Thyroid gland (tissue), 4 donors: ENCODE measurements around the gene SMARCE1. TPM values are rescaled to one million over a fixed set of nuclear protein-coding genes. Genes with fewer than 3 reads are reported as not detected.

Source experiments
- DNase-seq, 2 donors: peaks; one replicate each; pipeline ENCODE4 v3.0.0-alpha.2; 2019
- H3K27ac ChIP-seq, 3 donors: fragments of 200-600 bp; sonication (generic); 1 replicate in 2 of 3; 2 replicates in 1 of 3; pipeline ENCODE4 v1.5.1; 2016 to 2019; ENCODE audit warnings: mild to moderate bottlenecking in 1 of 3, moderate library complexity in 1 of 3
- H3K27me3 ChIP-seq: fragments of 200-600 bp; sonication (generic); one replicate; pipeline ENCODE4 v1.5.1; 2019
- H3K36me3 ChIP-seq, 2 donors: fragments of 200-600 bp; sonication (generic); one replicate each; pipeline ENCODE4 v1.5.1; 2016 to 2019
- H3K4me1 ChIP-seq, 2 donors: fragments of 200-600 bp; sonication (generic); one replicate each; pipeline ENCODE4 v1.5.1; 2017 to 2019
- H3K4me3 ChIP-seq, 3 donors: fragments of 200-600 bp; sonication (generic); replicated peaks in 1 of 3; 1 replicate in 2 of 3; 2 replicates in 1 of 3; pipeline ENCODE4 v1.5.1; 2016; ENCODE audit warnings: mild to moderate bottlenecking in 1 of 3
- H3K9me3 ChIP-seq: fragments of 200-600 bp; sonication (generic); one replicate; pipeline ENCODE4 v1.5.1; 2017
- POLR2A ChIP-seq, 2 donors: fragments of 450-650 bp; IDR thresholded peaks; one replicate each; pipeline ENCODE4 v1.6.1; 2017; ENCODE audit warnings: antibody characterized with exemption in 2 of 2, mild to moderate bottlenecking in 2 of 2, moderate library complexity in 1 of 2
- WGBS, 2 donors: methylation state at CpG; one replicate each; pipeline ENCODE4 v1.1.5; 2017; 5-methylcytosine and 5-hydroxymethylcytosine counted together
- intact Hi-C: fragments of 100-400 bp; cut with DNase I; formaldehyde crosslinking; loops from one replicate; pipeline ENCODE4 v1.15.1; 2023
- total RNA-seq, 4 donors: library from RNA; depleted of rRNA; stranded (reverse); fragments of >200 nt; gene quantifications; one replicate each; pipeline ENCODE4 v1.2.3, GENCODE V29; 2016
- TF ChIP-seq, protein P1 (sequence below), 6 experiments: fragments of 200-600 bp in 3 of 6; fragments of 450-650 bp in 3 of 6; sonication (generic) in 3 of 6; IDR thresholded peaks; one replicate each; pipeline ENCODE4 v1.5.1; 2016 to 2019; ENCODE audit warnings: antibody characterized with exemption in 6 of 6, mild to moderate bottlenecking in 2 of 6, inconsistent platforms in 1 of 6, moderate library complexity in 1 of 6

Gene SMARCE1
- 100 to 1,000 TPM in 3 of 4 donors, 10 to 100 TPM in 1; 82.1 to 125 (median 108) TPM for total RNA-seq

DNA sequence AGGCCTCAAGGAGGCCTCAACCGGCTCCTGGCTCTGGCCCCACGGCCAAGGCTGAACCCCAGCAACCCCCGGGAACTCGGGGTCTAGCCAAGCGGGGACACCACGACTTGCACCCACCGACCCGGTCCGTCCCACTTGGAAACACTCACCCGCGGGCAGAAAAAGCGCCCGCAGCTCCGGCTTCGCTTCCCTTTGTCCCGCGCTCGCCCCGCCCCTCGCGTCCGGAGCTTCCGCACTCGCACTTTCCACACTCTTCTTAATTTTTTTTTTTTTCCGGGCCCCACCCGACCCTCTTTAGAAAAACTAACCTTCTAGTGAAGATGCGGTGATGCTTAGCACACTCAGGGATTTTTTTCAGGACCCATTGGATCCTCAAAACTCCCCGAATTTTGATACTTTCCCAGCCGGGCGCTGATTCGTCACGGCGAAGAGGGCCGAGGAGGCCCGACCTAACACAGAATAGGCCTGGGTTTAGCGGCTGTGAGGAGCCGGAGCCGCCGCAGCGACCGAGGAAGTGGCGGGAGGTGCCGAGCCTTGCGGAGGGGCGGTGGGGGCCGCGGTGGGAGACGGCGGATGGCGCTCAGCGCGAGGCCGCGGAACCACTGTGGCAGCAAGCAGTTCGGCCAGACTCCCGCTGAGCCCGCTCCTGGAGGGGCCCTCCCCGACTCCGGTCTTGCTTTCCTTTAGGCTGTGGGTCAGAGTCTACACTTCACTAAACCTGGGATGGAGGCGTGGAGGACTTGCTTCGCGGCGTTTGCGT lies at the start of gene SMARCE1:
TSS of gene SMARCE1 (minus strand) at position 195 of the 760 bp plus-strand sequence. CDS start 2,016 bp downstream, outside the sequence.
- peaks cover 19 to 20% of the 10 kb centered on the region in 2 donors for H3K4me1 ChIP-seq
- peak within 1 kb of the TSS; percentile 97 to 100 (median 99) for H3K27ac ChIP-seq
- WGBS, 2 donors = 1% methylated on average over 56 to 63 of the region's 64 CpGs
- H3K27me3 ChIP-seq = no peaks in the 10 kb centered on the region
- TF ChIP-seq POLR2A (IDR thresholded peaks at IDR 0.05) = peak in 1 of 2 donors; percentile 47
- TF ChIP-seq, protein P1, sequence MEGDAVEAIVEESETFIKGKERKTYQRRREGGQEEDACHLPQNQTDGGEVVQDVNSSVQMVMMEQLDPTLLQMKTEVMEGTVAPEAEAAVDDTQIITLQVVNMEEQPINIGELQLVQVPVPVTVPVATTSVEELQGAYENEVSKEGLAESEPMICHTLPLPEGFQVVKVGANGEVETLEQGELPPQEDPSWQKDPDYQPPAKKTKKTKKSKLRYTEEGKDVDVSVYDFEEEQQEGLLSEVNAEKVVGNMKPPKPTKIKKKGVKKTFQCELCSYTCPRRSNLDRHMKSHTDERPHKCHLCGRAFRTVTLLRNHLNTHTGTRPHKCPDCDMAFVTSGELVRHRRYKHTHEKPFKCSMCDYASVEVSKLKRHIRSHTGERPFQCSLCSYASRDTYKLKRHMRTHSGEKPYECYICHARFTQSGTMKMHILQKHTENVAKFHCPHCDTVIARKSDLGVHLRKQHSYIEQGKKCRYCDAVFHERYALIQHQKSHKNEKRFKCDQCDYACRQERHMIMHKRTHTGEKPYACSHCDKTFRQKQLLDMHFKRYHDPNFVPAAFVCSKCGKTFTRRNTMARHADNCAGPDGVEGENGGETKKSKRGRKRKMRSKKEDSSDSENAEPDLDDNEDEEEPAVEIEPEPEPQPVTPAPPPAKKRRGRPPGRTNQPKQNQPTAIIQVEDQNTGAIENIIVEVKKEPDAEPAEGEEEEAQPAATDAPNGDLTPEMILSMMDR (IDR thresholded peaks at IDR 0.05) = peak in 1 of 6 experiments; percentile 3
- H3K4me3 ChIP-seq = peak within 1 kb of the TSS; percentile 37 to 98 (median 81)
- H3K36me3 ChIP-seq = no peaks in the 10 kb centered on the region
- DNase-seq = peak; percentile 80
- intact Hi-C loops = loop anchor here (10.0 kb wide), 1 partner anchor 77 kb away; no protein-coding TSS in a partner anchor
- H3K9me3 ChIP-seq = no peaks in the 10 kb centered on the region

DNA sequence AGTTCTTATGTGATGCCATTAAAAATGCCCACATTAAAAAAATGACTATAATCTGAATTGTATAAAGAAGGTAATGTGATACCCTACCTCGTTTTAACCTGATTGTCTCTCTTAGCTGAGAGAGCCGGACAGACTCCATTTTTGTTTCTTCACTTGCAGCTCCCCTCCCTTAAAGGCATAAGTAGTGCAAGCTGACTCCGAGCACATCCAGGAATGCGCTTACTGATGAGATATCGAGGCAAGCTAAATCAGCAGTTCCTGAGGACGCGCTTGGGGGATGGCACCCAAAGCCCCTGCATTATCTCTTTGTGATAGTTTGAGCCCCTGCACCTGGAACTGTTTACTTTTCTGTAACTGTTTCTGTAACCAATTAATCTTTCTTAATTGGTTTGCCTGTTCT lies 49.7 kb upstream of the SMARCE1 start:
- Histone ChIP-seq H3K4me3 (no peak overlapping the region), H3K27ac (no peak overlapping the region), H3K27me3 (no peaks in the 10 kb centered on the region), H3K9me3 (no peaks in the 10 kb centered on the region), H3K36me3 (no peaks in the 10 kb centered on the region), H3K4me1 (no peaks in the 10 kb centered on the region)
- TF ChIP-seq, protein P1 (IDR thresholded peaks at IDR 0.05) = no peak
- no peak for TF ChIP-seq POLR2A (IDR thresholded peaks at IDR 0.05)
- intact Hi-C loops = no loop called here
- DNase-seq = no peak
- WGBS, 2 donors = 64 to 73% methylated on average over 7 of the region's 7 CpGs

DNA sequence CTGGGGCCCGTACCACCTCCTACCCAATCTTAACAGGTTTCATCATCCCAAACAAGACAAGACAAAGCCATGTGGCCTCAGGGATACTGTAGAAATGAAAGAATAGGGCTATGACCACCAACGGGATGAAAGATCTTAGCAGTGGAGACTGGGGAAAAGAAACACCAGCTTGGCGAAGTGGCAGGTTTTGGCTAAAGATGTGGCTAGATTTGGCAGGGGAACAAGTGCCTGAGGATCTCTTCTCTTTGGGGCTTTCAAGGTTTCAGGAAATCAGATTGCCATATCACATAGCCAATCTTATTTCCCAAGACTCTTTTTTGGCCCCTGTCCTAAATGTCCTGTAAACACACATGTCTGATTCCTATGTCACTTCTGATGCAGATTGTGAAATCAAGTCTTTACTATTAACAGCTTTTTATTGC lies 49.0 kb upstream of the SMARCE1 start:
- DNase-seq = no peak
- H3K36me3 ChIP-seq = no peaks in the 10 kb centered on the region
- 86% methylated on average over 3 of the region's 3 CpGs for WGBS, 2 donors
- intact Hi-C loops = no loop called here
- H3K27me3 ChIP-seq = no peaks in the 10 kb centered on the region
- H3K27ac ChIP-seq = no peak overlapping the region
- H3K4me1 ChIP-seq = no peaks in the 10 kb centered on the region
- no peak overlapping the region for H3K4me3 ChIP-seq
- TF ChIP-seq, protein P1 (IDR thresholded peaks at IDR 0.05) = no peak
- TF ChIP-seq POLR2A (IDR thresholded peaks at IDR 0.05) = no peak
- no peaks in the 10 kb centered on the region for H3K9me3 ChIP-seq

DNA sequence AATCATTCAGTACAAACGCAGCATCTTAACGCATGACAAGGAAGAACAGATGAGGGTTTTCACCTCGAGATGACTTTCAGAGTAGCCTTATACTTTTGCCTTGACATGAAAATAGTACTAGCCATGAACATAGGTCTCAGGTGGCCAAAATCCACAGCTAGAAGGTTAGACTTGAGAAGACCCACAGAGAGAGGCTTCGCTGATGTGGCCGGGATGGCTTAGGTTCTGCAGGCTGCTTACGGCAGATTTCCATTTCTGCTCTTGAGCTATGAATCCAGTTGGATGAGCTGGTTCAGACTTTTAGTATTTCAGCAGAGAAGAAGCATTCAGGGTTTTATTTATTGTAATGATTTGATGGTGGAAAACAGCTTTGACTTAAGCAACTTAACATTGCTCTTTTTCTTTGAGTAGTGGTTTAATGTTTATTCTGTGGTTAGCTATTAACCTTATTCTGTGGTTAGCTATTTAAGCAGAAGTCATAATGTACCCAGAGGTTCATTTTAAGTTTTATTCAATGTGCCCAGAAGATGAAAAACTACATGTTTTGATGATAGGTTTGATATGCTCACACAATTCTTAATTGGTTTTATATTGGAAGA lies 48.4 kb upstream of the SMARCE1 start:
- Histone ChIP-seq H3K27me3 (no peaks in the 10 kb centered on the region), H3K36me3 (no peaks in the 10 kb centered on the region), H3K27ac (no peak overlapping the region), H3K4me3 (no peak overlapping the region), H3K4me1 (no peaks in the 10 kb centered on the region), H3K9me3 (no peaks in the 10 kb centered on the region)
- DNase-seq = no peak
- 94 to 97% methylated on average over 6 of the region's 6 CpGs for WGBS, 2 donors
- intact Hi-C loops = no loop called here
- no peak for TF ChIP-seq POLR2A (IDR thresholded peaks at IDR 0.05)
- TF ChIP-seq, protein P1 (IDR thresholded peaks at IDR 0.05) = no peak

DNA sequence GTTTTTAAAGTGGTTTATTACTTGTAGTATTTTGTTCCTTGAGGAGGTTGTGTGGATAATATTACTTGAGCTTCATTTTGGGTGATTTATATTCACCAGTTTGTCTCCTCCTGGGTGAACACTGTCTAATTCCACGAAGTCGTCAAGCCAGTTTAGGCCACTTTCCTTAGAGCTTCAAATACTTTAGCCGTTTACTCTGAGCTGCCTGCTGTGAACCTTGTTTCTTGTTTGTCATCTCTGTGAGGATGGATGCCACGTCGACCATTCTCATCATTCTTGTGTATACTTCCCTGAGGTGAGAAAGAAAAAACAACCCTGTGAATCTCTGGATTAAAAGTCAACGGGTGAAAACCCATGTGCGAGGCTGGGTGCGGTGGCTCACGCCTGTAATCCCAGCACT lies 47.0 kb upstream of the SMARCE1 start:
- H3K36me3 ChIP-seq = no peaks in the 10 kb centered on the region
- no peaks in the 10 kb centered on the region for H3K9me3 ChIP-seq
- H3K4me3 ChIP-seq = no peak overlapping the region
- no peak overlapping the region for H3K27ac ChIP-seq
- TF ChIP-seq POLR2A (IDR thresholded peaks at IDR 0.05) = no peak
- TF ChIP-seq, protein P1 (IDR thresholded peaks at IDR 0.05) = no peak
- no peak for DNase-seq
- no peaks in the 10 kb centered on the region for H3K4me1 ChIP-seq
- H3K27me3 ChIP-seq = no peaks in the 10 kb centered on the region
- 51 to 54% methylated on average over 9 of the region's 9 CpGs for WGBS, 2 donors
- intact Hi-C loops = no loop called here
